Activated CD4-positive, alpha-beta memory T cell treated with anti-CD3 and anti-CD28 coated beads for 36 hours (primary cell): Measurements from ENCODE around the gene NFKBIE. TPM values are rescaled to one million over a fixed set of nuclear protein-coding genes. Genes with fewer than 3 reads are reported as not detected.

ENCODE experiments used
- CTCF ChIA-PET: fragments of 350-600 bp; sonication (Branson Sonifier 250); formaldehyde crosslinking; loops from one replicate; lab custom pipeline; 2021; ENCODE audit warnings: antibody characterized with exemption, inconsistent platforms; lab: Charles Lee
- POLR2A ChIA-PET: fragments of 350-600 bp; sonication (Branson Sonifier 250); formaldehyde crosslinking; loops from one replicate; lab custom pipeline; 2021; ENCODE audit warnings: antibody characterized with exemption; lab: Charles Lee
- DNase-seq: peaks from one replicate; pipeline ENCODE4 v3.0.0-alpha.2; 2020
- H3K27ac Mint-ChIP-seq: one replicate; pipeline ENCODE4 v1.8.0; 2021; ENCODE audit warnings: mixed read lengths
- H3K27me3 Mint-ChIP-seq: one replicate; pipeline ENCODE4 v1.8.0; 2021; ENCODE audit warnings: mixed read lengths
- H3K36me3 Mint-ChIP-seq: one replicate; pipeline ENCODE4 v1.8.0; 2021; ENCODE audit warnings: mixed read lengths
- H3K4me1 Mint-ChIP-seq: one replicate; pipeline ENCODE4 v1.8.0; 2021; ENCODE audit warnings: low read depth, mixed read lengths
- H3K4me3 Mint-ChIP-seq: one replicate; pipeline ENCODE4 v1.8.0; 2021; ENCODE audit warnings: mild to moderate bottlenecking, mixed read lengths
- H3K9me3 Mint-ChIP-seq: one replicate; pipeline ENCODE4 v1.8.0; 2021; ENCODE audit warnings: mixed read lengths
- intact Hi-C: fragments of 100-400 bp; cut with micrococcal nuclease; formaldehyde crosslinking; loops from one replicate; pipeline ENCODE4 v1.15.1; 2023
- total RNA-seq, 2 experiments: library from RNA; stranded (reverse); gene quantifications; one replicate each; pipeline ENCODE4 v1.2.3, GENCODE V29; 2021

The NFKBIE gene
- total RNA-seq, 2 experiments from 2014 or later, result 24.7 to 25.1 TPM

GRCh38 chr6:44263354-44264100 lies 1.8 kb downstream of the NFKBIE start:
- no peaks in the 10 kb centered on the region for H3K9me3 Mint-ChIP-seq
- H3K4me1 Mint-ChIP-seq, result peaks cover 35% of the 10 kb centered on the region
- H3K27me3 Mint-ChIP-seq, result peaks cover 1% of the 10 kb centered on the region
- H3K27ac Mint-ChIP-seq, result peak overlapping the region; percentile 94
- ChIA-PET POLR2A (interaction anchor here (1.0 to 4.7 kb wide), 5 partner anchors 9 to 40 kb away, joined by 3 to 79 read pairs (median 4); partner anchors contain the start of genes HSP90AB1 and SLC29A1), CTCF (interaction anchor here (0.6 to 5.8 kb wide), 9 partner anchors 8 to 91 kb away, joined by 3 to 68 read pairs (median 9); partner anchors contain the start of genes AARS2, HSP90AB1 and SLC29A1)
- intact Hi-C loops, result loop anchor here (2.0 kb wide), 2 partner anchors 27 to 41 kb away; partner anchors contain the start of gene SLC29A1
- H3K4me3 Mint-ChIP-seq, result peak overlapping the region; percentile 97
- DNase-seq, result peak; percentile 68
- peaks cover 27% of the 10 kb centered on the region for H3K36me3 Mint-ChIP-seq

- Mint-ChIP-seq H3K4me1 (peaks cover 42% of the 10 kb centered on the region), H3K27ac (peak overlapping the region; percentile 94), H3K4me3 (peak overlapping the region; percentile 97), H3K27me3 (no peaks in the 10 kb centered on the region), H3K9me3 (no peaks in the 10 kb centered on the region), H3K36me3 (peaks cover 27% of the 10 kb centered on the region)
- intact Hi-C loops, result no loop called here
- ChIA-PET CTCF (interaction anchor here (0.8 to 2.2 kb wide), 7 partner anchors 17 to 90 kb away, joined by 3 to 9 read pairs (median 4); partner anchors contain the start of genes AARS2 and SLC29A1), POLR2A (interaction anchor here (0.7 to 4.7 kb wide), 2 partner anchors 11 to 15 kb away, joined by 4 to 79 read pairs; partner anchors contain the start of gene HSP90AB1)
- no peak for DNase-seq
These were observed 2.6 kb downstream of the NFKBIE start for GRCh38 chr6:44262467-44263353.

- ChIA-PET CTCF (interaction anchor here (0.8 to 2.2 kb wide), 6 partner anchors 10 to 89 kb away, joined by 3 to 9 read pairs (median 4); partner anchors contain the start of genes AARS2 and SLC29A1), POLR2A (interaction anchor here (0.7 to 4.7 kb wide), 2 partner anchors 10 to 14 kb away, joined by 4 to 79 read pairs; partner anchors contain the start of gene HSP90AB1)
- H3K27me3 Mint-ChIP-seq, result no peaks in the 10 kb centered on the region
- no peak overlapping the region for H3K27ac Mint-ChIP-seq
- H3K9me3 Mint-ChIP-seq, result no peaks in the 10 kb centered on the region
- peaks cover 27% of the 10 kb centered on the region for H3K36me3 Mint-ChIP-seq
- intact Hi-C loops, result no loop called here
- no peak for DNase-seq
- H3K4me3 Mint-ChIP-seq, result no peak overlapping the region
- peaks cover 43% of the 10 kb centered on the region for H3K4me1 Mint-ChIP-seq
These were observed 3.8 kb downstream of the NFKBIE start for GRCh38 chr6:44261581-44261980.

GRCh38 chr6:44260451-44261297 lies 4.7 kb downstream of the NFKBIE start:
- peaks cover 27% of the 10 kb centered on the region for H3K36me3 Mint-ChIP-seq
- intact Hi-C loops, result no loop called here
- H3K27ac Mint-ChIP-seq, result no peak overlapping the region
- H3K9me3 Mint-ChIP-seq, result no peaks in the 10 kb centered on the region
- CTCF ChIA-PET, result interaction anchor here (1.2 to 2.2 kb wide), 2 partner anchors 36 to 53 kb away, joined by 3 to 5 read pairs; partner anchors contain the start of gene AARS2
- H3K4me3 Mint-ChIP-seq, result no peak overlapping the region
- no peaks in the 10 kb centered on the region for H3K27me3 Mint-ChIP-seq
- DNase-seq, result no peak
- POLR2A ChIA-PET, result interaction anchor here (0.5 to 7.5 kb wide), 3 partner anchors 13 to 643 kb away, joined by 5 to 139 read pairs (median 79); partner anchors contain the start of gene HSP90AB1
- peaks cover 46% of the 10 kb centered on the region for H3K4me1 Mint-ChIP-seq

- Mint-ChIP-seq H3K36me3 (peaks cover 28% of the 10 kb centered on the region), H3K9me3 (no peaks in the 10 kb centered on the region), H3K4me3 (no peak overlapping the region), H3K27ac (no peak overlapping the region), H3K4me1 (peaks cover 51% of the 10 kb centered on the region), H3K27me3 (no peaks in the 10 kb centered on the region)
- no peak for DNase-seq
- intact Hi-C loops, result no loop called here
- ChIA-PET CTCF (no interaction called here), POLR2A (interaction anchor here (0.5 to 7.5 kb wide), 2 partner anchors 13 to 642 kb away, joined by 5 to 139 read pairs; partner anchors contain the start of gene HSP90AB1)
These were observed 5.3 kb downstream of the NFKBIE start for GRCh38 chr6:44260011-44260410.

GRCh38 chr6:44258921-44259320 lies 6.4 kb downstream of the NFKBIE start:
- ChIA-PET POLR2A (interaction anchor here (7.5 kb wide), 1 partner anchor 12 kb away, joined by 139 read pairs; the partner anchor contains the start of gene HSP90AB1), CTCF (interaction anchor here (0.6 to 4.1 kb wide), 2 partner anchors 12 to 34 kb away, joined by 3 to 49 read pairs; partner anchors contain the start of gene HSP90AB1)
- peak overlapping the region; percentile 83 for H3K27ac Mint-ChIP-seq
- no peak for DNase-seq
- H3K4me1 Mint-ChIP-seq, result peaks cover 59% of the 10 kb centered on the region
- peaks cover 34% of the 10 kb centered on the region for H3K36me3 Mint-ChIP-seq
- intact Hi-C loops, result no loop called here
- H3K4me3 Mint-ChIP-seq, result no peak overlapping the region
- no peaks in the 10 kb centered on the region for H3K9me3 Mint-ChIP-seq
- H3K27me3 Mint-ChIP-seq, result no peaks in the 10 kb centered on the region

GRCh38 chr6:44258325-44258863 lies 7.0 kb downstream of the NFKBIE start:
- POLR2A ChIA-PET, result interaction anchor here (7.5 kb wide), 1 partner anchor 12 kb away, joined by 139 read pairs; the partner anchor contains the start of gene HSP90AB1
- peaks cover 36% of the 10 kb centered on the region for H3K36me3 Mint-ChIP-seq

GRCh38 chr6:44257753-44258324 lies 7.5 kb downstream of the NFKBIE start:
- Mint-ChIP-seq H3K4me1 (peaks cover 59% of the 10 kb centered on the region), H3K27ac (peak overlapping the region; percentile 83), H3K36me3 (peaks cover 36% of the 10 kb centered on the region), H3K27me3 (no peaks in the 10 kb centered on the region), H3K4me3 (peak overlapping the region; percentile 77), H3K9me3 (no peaks in the 10 kb centered on the region)
- intact Hi-C loops, result loop anchor here (1.0 kb wide), 3 partner anchors 7 to 37 kb away; partner anchors contain the start of genes HSP90AB1 and NFKBIE
- ChIA-PET CTCF (interaction anchor here (1.3 to 4.5 kb wide), 7 partner anchors 10 to 85 kb away, joined by 7 to 49 read pairs (median 15); partner anchors contain the start of genes HSP90AB1 and SLC29A1), POLR2A (interaction anchor here (1.5 to 7.5 kb wide), 4 partner anchors 11 to 126 kb away, joined by 5 to 139 read pairs (median 6); partner anchors contain the start of genes HSP90AB1 and SLC29A1)
- DNase-seq, result no peak

More at GRCh38 chr6:44258325-44258863, 7.0 kb downstream of the NFKBIE start:
- CTCF ChIA-PET, result interaction anchor here (0.6 to 4.1 kb wide), 2 partner anchors 11 to 33 kb away, joined by 3 to 49 read pairs; partner anchors contain the start of gene HSP90AB1
- peak overlapping the region; percentile 83 for H3K27ac Mint-ChIP-seq
- H3K4me3 Mint-ChIP-seq, result peak overlapping the region; percentile 37
- no peaks in the 10 kb centered on the region for H3K27me3 Mint-ChIP-seq
- no peaks in the 10 kb centered on the region for H3K9me3 Mint-ChIP-seq
- no peak for DNase-seq
- H3K4me1 Mint-ChIP-seq, result peaks cover 60% of the 10 kb centered on the region
- intact Hi-C loops, result no loop called here

- intact Hi-C loops, result loop anchor here (1.0 kb wide), 3 partner anchors 8 to 36 kb away; partner anchors contain the start of genes HSP90AB1 and NFKBIE
- POLR2A ChIA-PET, result interaction anchor here (0.8 to 7.5 kb wide), 11 partner anchors 8 to 131 kb away, joined by 3 to 139 read pairs (median 5); partner anchors contain the start of genes CDC5L, HSP90AB1 and SLC29A1
- Mint-ChIP-seq H3K9me3 (no peaks in the 10 kb centered on the region), H3K4me3 (peak within 1 kb of the TSS; percentile 77), H3K27ac (peak within 1 kb of the TSS; percentile 83), H3K36me3 (peaks cover 35% of the 10 kb centered on the region), H3K27me3 (no peaks in the 10 kb centered on the region), H3K4me1 (peaks cover 56% of the 10 kb centered on the region)
- DNase-seq, result peak; percentile 76
- CTCF ChIA-PET, result interaction anchor here (0.7 to 4.5 kb wide), 19 partner anchors 10 to 532 kb away, joined by 3 to 49 read pairs (median 6); partner anchors contain the start of genes AARS2, HSP90AB1 and SLC29A1
These were observed 8.2 kb downstream of the NFKBIE start, which contains the start of gene SLC35B2 for GRCh38 chr6:44257025-44257752. Gene SLC35B2, minus strand, starts transcription at chr6:44257528. Its CDS starts 118 bp downstream, at chr6:44257410.
